K562 (cell line): Measurements from ENCODE around the gene PRM1. TPM values are rescaled to one million over a fixed set of nuclear protein-coding genes. Genes with fewer than 3 reads are reported as not detected.
A peak's percentile ranks its signal among the peaks of the same experiment; 100 is the strongest.

ENCODE experiments used
- DACH1 ChIP-seq: fragments of 450-650 bp; IDR thresholded peaks from 2 replicates; pipeline ENCODE4 v1.6.1; 2018; ENCODE audit not compliant: partially characterized antibody
- GTF2F1 ChIP-seq: IDR thresholded peaks from 2 replicates; pipeline ENCODE4 v1.6.1; 2011; ENCODE audit warnings: low read depth, low read length, improper control_type of control experiment
- HBP1 ChIP-seq: fragments of 450-650 bp; formaldehyde crosslinking; IDR thresholded peaks from 2 replicates; pipeline ENCODE4 v1.4.0; 2022; ENCODE audit warnings: missing genetic modification characterization
- HNRNPUL1 ChIP-seq: fragments of 200-400 bp; formaldehyde crosslinking; IDR thresholded peaks from 2 replicates; pipeline ENCODE4 v1.6.1; 2017; ENCODE audit warnings: low read length
- MNT ChIP-seq, 2 experiments: fragments of 450-650 bp; conservative IDR thresholded peaks; 2 replicates each; pipeline ENCODE4 v1.6.1; 2017; ENCODE audit warnings: mild to moderate bottlenecking in 2 of 2, moderate library complexity in 2 of 2
- NEUROD1 ChIP-seq: fragments of 150-350 bp; IDR thresholded peaks from 2 replicates; pipeline ENCODE4 v1.6.1; 2014; ENCODE audit warnings: borderline replicate concordance, low read length, low read depth; ENCODE audit not compliant: partially characterized antibody
- PCBP1 ChIP-seq: fragments of 200-400 bp; formaldehyde crosslinking; IDR thresholded peaks from 2 replicates; pipeline ENCODE4 v1.6.1; 2018; ENCODE audit warnings: mild to moderate bottlenecking, low read depth, low read length; ENCODE audit not compliant: poor library complexity, severe bottlenecking
- POLR2AphosphoS2 ChIP-seq: IDR thresholded peaks from 2 replicates; pipeline ENCODE4 v1.6.1; 2012; ENCODE audit warnings: low read length, improper control_type of control experiment
- POLR3G ChIP-seq: IDR thresholded peaks from 2 replicates; pipeline ENCODE4 v1.6.1; 2011; ENCODE audit not compliant: insufficient read length, insufficient replicate concordance; ENCODE audit errors: extremely low read depth
- RERE ChIP-seq: sonication (generic); formaldehyde crosslinking; IDR thresholded peaks from 2 replicates; pipeline ENCODE4 v1.8.0; 2023; ENCODE audit warnings: missing genetic modification reagents, mild to moderate bottlenecking, borderline replicate concordance
- SMAD1 ChIP-seq: fragments of 150-350 bp; IDR thresholded peaks from 2 replicates; pipeline ENCODE4 v1.6.1; 2014; ENCODE audit warnings: low read length, low read depth; ENCODE audit not compliant: partially characterized antibody
- ZBED1 ChIP-seq: IDR thresholded peaks from 2 replicates; pipeline ENCODE4 v1.6.1; 2014
- ZBTB11 ChIP-seq, 3 experiments: fragments of 200-800 bp in 1 of 3; fragments of 250-450 bp in 1 of 3; fragments of 450-650 bp in 1 of 3; sonication (Bioruptor Pico) in 1 of 3; sonication (Bioruptor generic) in 1 of 3; formaldehyde crosslinking in 1 of 3; IDR thresholded peaks; 2 replicates each; pipeline versions ENCODE4 v1.6.1 to v1.8.0; 2016 to 2022; ENCODE audit warnings: mild to moderate bottlenecking in 2 of 3, missing genetic modification characterization in 2 of 3, missing compliant biosample characterization in 1 of 3, moderate library complexity in 1 of 3
- ZNF785 ChIP-seq: fragments of 250-450 bp; sonication (Bioruptor Pico); IDR thresholded peaks from 2 replicates; pipeline ENCODE4 v1.4.0; 2020; ENCODE audit warnings: mild to moderate bottlenecking
- polyA plus RNA-seq, 8 experiments: library from polyadenylated mRNA; depleted of rRNA in 4 of 8; stranded (reverse) in 5 of 8; unstranded in 3 of 8; fragments of >200 nt; fragmentation: Nextera tagmentation in 2 of 8; fragmentation: Illumina TruSeq in 1 of 8; extraction: Ambion mirVana in 2 of 8; extraction: Trizol in 1 of 8; gene quantifications; 2 replicates each; pipeline versions ENCODE4 v1.2.1 to v1.2.3, GENCODE V29; 2011 to 2014; ENCODE audit warnings: inconsistent platforms in 1 of 8, missing spikeins in 1 of 8
- total RNA-seq, 7 experiments: library from RNA; depleted of rRNA in 6 of 7; stranded (reverse); fragments of >200 nt in 6 of 7; fragmentation: Illumina TruSeq in 2 of 7; extraction: Trizol in 2 of 7; gene quantifications; 2 replicates each; pipeline versions ENCODE4 v1.2.1 to v1.2.3, GENCODE V29; 2011 to 2021; ENCODE audit warnings: low replicate concordance in 1 of 7

PRM1 gene
- total and polyA plus RNA-seq, 9 of the 15 experiments (the other 6 are each of a cell fraction or from before 2014, with no cell fraction given), result not detected

GRCh38 chr16:11254913-11255736 is 26.0 kb downstream of the PRM1 start (continued):
- TF ChIP-seq HBP1 (CRISPR knock-in tag), result no peak
- TF ChIP-seq MNT (conservative IDR thresholded peaks at IDR 0.05), result peak in 1 of 2 experiments; percentile 10; a peak in 1 of 4 replicates
- TF ChIP-seq ZNF785 (CRISPR knock-in tag), result no peak
- peak; percentile 100 for TF ChIP-seq RERE (CRISPR knock-in tag)
- no peak for TF ChIP-seq DACH1
- TF ChIP-seq SMAD1, result no peak
- no peak for TF ChIP-seq POLR2AphosphoS2
- TF ChIP-seq PCBP1, result peak; percentile 72
- TF ChIP-seq HNRNPUL1, result no peak
- TF ChIP-seq ZBTB11 (CRISPR knock-in tag; IDR thresholded peaks at IDR 0.05), result 0 out of 6 replicates have a peak, but pooled peaks of 1 of the 3 experiments have one; percentile 56
- no peak for TF ChIP-seq POLR3G
- no peak for TF ChIP-seq ZBED1
- TF ChIP-seq GTF2F1, result no peak
- no peak for TF ChIP-seq NEUROD1
